Smooth muscle cell of the brain vasculature (primary cell): Measurements from ENCODE around the gene RIMS3.

Experiments
- DNase-seq: peaks from one replicate; pipeline ENCODE4 v3.0.0-alpha.2; 2012; ENCODE audit warnings: low read depth, low spot score

The RIMS3 gene

GRCh38 chr1:40653851-40654537 is 11.5 kb downstream of the RIMS3 start:
- no peak for DNase-seq

- no peak for DNase-seq
Measured at GRCh38 chr1:40652979-40653378, 12.5 kb downstream of the RIMS3 start.

- DNase-seq = no peak
Measured at GRCh38 chr1:40652468-40652867, 13.0 kb downstream of the RIMS3 start.

GRCh38 chr1:40651138-40651857 is 14.2 kb downstream of the RIMS3 start:
- no peak for DNase-seq

GRCh38 chr1:40650075-40650474 is 15.4 kb downstream of the RIMS3 start:
- no peak for DNase-seq

- no peak for DNase-seq
Measured at GRCh38 chr1:40649592-40649930, 15.9 kb downstream of the RIMS3 start.

GRCh38 chr1:40648928-40649591 is 16.4 kb downstream of the RIMS3 start:
- DNase-seq = no peak

- DNase-seq = no peak
Measured at GRCh38 chr1:40648200-40648599, 17.3 kb downstream of the RIMS3 start.

GRCh38 chr1:40646315-40646714 is 19.2 kb downstream of the RIMS3 start:
- DNase-seq = no peak

GRCh38 chr1:40645118-40645680 is 20.3 kb downstream of the RIMS3 start:
- no peak for DNase-seq

GRCh38 chr1:40641601-40642242 is 23.8 kb downstream of the RIMS3 start:
- DNase-seq = no peak

GRCh38 chr1:40640314-40641076 is 25.0 kb downstream of the RIMS3 start:
- no peak for DNase-seq

- DNase-seq = no peak
Measured at GRCh38 chr1:40638097-40639036, 27.1 kb downstream of the RIMS3 start.

GRCh38 chr1:40637470-40638007 is 27.9 kb downstream of the RIMS3 start:
- no peak for DNase-seq

GRCh38 chr1:40636777-40637176 is 28.7 kb downstream of the RIMS3 start:
- DNase-seq = no peak

- DNase-seq = no peak
Measured at GRCh38 chr1:40635763-40636500, 29.6 kb downstream of the RIMS3 start.

GRCh38 chr1:40634901-40635655 is 30.4 kb downstream of the RIMS3 start:
- no peak for DNase-seq

GRCh38 chr1:40633931-40634376 is 31.5 kb downstream of the RIMS3 start:
- DNase-seq = no peak
